HG03354 (cell line): Measurements from ENCODE around the gene NKIRAS1.
"Not testable (repeated sequence)": the region's sequence is repeated elsewhere in the genome, so short reads cannot be mapped to it uniquely, and the experiment has no call there.

Experiments
- ATAC-seq: cut with Tn5 transposase; IDR thresholded peaks from one replicate; pipeline ENCODE4 v1.9.1; 2021; ENCODE audit warnings: mild to moderate bottlenecking; ENCODE audit not compliant: unreplicated experiment, poor library complexity, severe bottlenecking

NKIRAS1 gene

DNA sequence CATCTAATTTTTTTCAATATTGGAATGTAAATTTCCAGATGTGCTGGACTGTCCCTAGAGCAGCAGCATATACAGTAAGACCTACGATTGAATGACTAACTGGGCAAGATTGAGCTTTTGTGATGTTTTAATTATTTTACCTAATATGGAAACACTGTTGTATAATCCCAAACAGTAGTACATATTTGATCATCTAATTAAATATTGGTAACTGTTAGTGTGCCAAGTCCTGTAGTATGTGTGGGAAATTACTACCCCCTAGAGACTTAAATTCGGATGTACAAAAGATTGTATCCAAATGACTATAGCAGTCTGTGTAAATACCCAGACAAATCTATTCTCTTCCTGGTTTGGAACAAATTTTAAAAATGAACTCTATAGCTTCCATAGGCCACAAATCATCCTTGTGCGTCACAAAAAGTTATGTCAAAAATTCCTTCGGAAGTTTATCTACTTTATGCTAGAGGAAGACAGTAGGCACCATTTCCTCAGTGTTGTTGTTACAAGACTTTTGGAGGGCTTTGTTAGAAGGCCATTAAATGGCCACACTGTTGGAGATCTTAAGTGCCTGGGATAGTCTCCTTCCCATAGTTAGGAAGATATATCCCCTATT, 41.6 kb downstream of the NKIRAS1 start:
- no peak for ATAC-seq

DNA sequence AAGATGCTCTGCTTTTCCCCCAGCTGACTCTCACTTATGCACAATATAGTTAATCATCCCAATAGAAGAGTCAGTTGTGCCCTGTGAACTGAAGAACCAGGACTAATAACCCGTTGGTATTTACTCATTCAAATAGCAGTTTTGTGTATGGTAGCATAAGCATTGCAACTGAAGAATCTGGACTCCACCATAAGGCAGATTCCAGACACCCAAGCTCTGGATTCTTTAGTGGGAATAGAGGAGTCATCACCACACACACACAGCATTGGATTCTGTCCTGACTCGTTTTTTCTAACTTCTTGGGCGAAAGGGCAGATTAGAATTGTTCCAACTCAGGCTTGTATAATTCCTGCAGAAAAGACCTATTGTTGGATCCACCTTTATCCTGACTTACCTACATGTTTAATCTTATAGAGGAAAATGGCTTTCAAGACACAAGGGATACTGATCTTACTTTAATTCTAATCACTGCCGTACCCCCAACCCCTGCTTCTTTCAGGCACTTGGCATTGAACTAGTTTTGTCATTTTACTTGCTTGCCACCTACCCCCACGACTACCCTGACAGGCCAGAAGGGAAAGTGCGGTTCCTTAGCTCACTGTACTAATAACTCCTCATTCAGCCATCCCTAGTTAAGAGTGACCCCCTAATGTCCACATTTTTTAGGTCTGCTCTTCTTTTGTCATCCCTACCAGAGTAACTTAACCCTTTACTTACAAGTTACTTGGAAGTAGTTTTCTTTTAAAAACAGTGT, 42.3 kb downstream of the NKIRAS1 start:
- no peak for ATAC-seq

DNA sequence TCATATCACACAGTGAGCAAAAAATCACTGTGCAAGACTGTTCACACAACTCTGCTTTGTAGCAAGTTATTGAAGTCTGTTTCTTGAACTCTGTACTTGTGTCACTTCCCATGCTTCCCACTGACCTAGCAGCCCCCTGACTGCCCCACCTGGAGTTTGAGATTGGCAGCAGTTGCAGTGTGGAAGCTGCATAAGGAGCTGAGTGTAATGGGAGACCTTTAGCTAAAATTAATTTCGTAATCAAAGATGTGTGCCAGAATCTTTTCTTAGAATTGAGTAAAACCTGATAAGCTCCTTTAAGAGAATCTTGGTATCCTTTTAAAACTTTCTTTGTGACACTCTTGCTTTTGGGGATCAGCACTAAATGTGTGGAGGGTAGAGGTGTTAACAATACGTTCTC, 42.8 kb downstream of the NKIRAS1 start:
- ATAC-seq = no peak

DNA sequence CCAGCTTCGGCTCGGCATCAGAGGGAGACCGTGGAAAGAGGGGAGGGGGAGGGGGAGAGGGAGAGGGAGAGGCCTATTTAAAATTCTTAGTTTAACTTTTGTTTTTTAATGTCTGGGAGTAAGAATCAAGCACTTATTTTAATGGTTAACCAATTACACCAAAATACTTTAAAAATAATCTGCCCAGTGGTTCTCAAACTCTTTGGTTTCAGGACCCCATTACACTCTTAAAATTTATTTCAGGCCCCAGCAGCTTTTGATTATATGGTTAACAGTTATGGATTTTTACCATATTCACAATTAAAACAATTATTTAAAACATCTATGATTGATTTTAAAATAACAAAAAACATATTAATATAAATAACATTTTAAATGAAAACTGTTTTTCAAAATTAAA, 44.5 kb downstream of the NKIRAS1 start:
- ATAC-seq = no peak

DNA sequence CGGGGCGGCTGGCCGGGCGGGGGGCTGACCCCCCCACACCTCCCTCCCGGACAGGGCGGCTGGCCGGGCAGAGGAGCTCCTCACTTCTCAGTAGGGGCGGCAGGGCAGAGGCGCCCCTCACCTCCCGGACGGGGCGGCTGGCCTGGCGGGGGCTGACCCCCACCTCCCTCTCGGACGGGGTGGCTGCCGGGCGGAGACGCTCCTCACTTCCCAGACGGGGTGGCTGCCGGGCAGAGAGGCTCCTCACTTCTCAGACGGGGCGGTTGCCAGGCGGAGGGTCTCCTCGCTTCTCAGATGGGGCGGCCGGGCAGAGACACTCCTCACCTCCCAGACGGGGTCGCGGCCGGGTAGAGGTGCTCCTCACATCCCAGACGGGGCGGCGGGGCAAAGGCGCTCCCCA, 45.4 kb downstream of the NKIRAS1 start:
- not testable (repeated sequence) for ATAC-seq

DNA sequence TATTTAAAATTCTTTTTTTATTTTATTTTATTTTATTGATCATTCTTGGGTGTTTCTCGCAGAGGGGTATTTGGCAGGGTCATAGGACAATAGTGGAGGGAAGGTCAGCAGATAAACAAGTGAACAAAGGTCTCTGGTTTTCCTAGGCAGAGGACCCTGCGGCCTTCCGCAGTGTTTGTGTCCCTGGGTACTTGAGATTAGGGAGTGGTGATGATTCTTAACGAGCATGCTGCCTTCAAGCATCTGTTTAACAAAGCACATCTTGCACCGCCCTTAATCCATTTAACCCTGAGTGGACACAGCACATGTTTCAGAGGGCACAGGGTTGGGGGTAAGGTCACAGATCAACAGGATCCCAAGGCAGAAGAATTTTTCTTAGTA, 46.1 kb downstream of the NKIRAS1 start:
- ATAC-seq = not testable (repeated sequence)

DNA sequence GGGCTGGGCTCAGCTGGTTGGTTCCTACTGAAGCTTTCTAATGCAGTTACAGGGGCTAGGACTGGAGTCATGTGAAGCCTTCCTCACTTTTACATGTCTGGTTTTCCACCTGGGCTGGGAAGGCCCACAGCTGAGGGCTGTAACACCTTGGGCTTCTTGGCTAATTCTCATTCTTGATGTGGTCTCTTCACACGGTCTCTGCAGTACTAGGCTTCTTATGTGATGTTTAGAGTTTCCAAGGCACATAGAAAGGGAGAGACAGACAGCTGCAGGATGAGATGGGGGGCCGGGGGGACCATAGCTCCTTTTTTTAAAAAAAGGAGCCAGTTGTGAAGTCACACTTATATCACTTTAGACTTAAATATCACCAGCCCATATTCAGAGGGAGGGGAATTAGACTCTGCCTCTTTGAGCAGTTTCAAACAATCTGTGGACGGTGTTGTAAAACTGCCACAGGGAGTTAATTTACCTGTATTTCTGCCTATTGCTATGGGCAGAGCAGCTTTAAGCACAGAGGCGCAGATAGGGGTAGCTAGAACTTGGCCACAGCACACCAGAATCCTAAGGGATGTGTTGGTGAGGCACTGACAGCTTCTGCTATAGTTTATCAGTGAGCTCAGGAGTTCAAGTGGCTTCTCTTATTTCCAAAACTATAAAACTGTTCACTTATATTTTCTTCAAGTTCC, 46.7 kb downstream of the NKIRAS1 start:
- no peak for ATAC-seq

DNA sequence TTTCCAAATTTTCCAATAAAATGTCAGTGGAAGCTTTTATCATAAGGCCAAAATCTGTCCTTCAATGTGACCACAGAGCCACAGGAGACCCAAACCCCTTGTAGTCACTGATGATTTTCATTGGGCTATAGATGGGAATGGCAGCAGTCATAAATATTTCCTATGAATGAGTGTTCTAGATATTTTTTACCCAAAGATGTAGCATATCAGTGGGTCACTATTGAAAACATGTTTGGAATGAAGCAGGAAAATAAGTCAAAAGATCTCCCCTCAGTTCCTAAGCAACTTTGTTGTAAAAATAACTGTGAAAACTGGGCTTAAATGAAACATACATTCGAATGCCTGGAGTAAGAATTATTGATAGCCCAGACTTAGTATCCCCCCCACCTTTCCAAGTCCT, 49.0 kb downstream of the NKIRAS1 start:
- no peak for ATAC-seq

DNA sequence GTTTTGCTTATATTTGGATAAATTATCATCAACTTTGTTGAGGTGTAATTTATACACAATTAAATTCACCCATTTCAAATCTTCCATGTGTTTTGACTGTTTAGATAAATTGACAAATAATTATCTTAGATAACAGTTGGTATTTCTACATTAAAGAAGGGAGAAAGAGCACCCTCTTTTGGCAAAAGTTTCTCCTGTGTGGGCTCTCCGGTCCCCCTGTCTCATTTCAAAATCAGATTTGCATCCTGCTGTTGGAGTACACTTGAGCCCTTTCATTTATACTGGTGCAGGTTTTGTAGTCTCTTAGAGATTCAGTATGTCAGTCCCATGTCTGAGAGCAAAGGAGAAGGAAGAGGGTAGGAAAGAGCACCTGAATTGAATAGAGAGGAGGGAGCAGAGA, 49.4 kb downstream of the NKIRAS1 start:
- ATAC-seq = no peak

DNA sequence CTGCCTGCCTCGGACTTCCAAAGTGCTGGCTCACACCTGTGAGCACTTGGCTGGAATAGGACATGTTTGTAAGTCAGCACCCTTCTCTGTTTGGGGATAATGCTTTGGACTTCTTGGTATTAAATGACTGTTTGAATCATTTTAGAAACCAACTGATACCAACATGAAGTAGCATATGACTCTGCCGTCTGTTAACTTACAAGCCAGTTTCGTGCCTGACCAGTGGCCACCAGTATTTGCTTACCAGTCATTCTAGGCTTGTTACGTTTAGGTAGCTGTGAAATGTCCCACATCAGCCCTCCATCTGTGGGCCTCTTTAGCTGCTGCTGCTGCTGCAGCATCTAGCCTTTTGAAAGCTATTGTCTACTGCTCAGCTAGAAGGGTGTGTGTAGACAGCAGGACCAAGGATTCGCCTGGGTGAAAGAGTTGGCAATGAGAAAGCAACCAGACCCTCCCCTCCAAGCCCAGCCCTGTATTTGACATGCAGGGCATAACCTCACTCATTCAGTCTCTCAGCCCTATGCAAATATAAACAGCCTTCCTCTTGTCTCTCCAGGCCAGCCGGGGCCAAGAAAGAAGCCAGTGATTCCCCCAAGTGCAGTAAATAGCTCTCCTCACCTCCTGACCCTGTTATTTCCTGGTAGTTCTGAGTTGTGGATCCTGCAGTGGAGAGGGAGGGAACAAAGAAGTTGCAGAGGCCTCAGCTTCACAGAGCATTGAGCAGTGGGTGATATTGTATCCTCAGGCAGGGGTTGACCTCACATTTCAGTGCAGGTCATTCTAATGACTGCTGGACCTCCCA, 51.0 kb downstream of the NKIRAS1 start:
- ATAC-seq = peak; percentile 91

DNA sequence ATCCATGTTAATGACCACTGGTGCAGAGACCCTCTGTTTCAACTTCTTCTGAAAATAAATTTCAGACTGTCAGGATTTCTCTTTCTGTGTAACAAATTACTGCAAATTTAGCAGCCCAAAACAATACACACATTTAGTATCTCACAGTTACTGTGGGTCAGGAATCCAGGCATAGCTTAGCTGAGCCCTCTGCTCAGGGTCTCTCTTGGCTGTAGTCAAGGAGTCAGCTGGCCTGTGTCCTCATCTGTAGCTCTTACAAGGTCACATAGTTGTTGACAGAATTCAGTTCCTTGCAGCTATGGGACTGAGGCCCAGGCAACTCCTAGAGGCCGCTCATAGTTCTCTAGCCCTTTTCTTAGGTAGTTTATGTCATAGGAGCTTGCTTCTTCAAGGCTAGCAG, 51.9 kb downstream of the NKIRAS1 start:
- ATAC-seq = no peak

DNA sequence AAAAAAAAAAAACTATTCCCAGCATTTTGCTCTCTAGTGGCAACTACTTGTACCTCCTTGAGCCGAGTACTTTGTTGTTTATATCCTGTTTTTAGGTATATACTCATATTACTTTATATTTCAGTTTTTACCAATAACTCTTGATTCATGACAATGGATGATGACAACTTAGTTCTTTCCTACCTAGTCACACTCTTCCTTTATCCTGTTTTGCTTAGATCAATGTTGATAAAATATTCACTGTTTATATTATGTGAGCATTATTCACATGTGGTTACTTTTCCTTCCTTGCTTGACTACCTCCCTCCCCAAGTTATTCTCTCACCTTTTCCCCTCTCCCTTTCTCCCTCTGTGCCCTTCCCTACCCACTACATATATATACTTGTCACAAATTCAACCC, 53.7 kb downstream of the NKIRAS1 start:
- ATAC-seq = no peak

DNA sequence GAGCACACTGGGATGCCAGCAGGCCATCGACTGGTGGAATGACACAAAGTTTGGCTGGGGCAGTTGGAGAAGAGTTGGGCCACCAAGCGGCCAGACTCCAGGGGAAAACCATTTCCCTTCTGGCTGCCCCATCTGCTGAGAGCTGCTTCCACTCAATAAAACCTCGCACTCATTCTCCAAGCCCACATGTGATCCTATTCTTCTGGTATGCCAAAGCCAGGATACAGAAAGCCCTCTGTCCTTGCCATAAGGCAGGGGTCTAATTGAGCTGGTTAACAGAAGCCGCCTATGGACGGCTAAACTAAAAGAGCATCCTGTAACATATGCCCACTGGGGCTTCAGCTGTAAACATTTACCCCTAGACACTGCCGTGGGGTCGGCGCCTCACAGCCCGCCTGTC, 55.1 kb downstream of the NKIRAS1 start:
- no peak for ATAC-seq

DNA sequence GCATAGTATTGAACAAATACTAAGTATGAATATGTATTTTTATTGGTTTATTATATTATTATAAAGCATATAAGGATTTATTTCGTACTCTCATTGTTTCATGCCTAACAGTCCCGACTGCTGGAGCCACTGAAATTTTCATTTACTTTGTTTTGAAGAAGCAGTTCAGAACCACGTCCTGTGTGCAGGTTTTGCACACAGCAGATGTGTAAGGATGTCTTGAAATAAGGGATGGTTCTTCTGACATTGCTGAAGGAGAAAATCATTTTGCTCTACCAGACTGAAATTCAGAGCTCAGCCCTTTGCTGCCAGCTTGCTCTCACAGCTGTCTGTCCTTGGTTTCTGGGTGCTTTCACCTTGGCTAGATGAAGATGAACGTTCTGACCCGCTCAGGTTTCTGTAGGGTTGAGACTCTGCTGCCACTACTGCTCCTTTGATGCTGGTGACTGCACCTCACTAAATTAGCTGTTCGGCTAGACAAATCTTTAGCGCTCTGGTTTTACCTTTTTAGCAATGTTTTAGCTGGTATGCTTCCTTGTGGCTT, 56.9 kb downstream of the NKIRAS1 start:
- ATAC-seq = no peak

DNA sequence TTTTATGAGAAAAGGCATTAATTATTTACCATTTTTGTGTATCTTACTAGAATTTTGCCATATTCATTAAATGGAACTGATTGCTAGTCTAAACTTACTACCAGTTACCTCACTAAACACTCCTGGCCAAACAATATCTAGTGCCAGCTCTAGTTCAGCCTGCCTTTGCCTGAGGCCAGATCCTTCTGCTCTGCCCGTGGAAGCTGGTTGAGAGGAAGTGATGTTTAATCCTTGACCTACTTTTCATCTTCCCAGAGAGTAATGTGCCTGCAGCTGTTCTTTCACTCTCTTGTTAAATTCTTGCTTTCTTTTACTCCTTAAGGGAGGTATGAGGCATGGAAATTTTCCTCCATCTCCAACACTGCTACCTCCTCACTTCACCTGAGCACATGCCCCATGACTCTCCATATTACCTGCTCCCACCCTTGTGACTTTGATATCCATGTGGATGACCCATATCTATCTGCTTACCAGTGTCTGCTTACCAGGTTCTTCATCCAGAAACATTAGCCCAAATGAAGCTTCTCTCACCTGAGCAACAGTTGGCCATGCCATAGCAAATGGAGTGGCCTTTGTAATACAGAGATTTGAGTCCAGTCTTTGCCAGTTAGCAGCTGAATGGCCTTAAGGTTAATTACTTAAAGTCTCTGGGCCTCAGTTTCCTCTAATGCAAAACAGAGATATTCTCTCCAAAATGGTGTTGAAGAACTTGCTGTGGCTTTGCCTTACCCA, 57.6 kb downstream of the NKIRAS1 start:
- ATAC-seq = no peak

DNA sequence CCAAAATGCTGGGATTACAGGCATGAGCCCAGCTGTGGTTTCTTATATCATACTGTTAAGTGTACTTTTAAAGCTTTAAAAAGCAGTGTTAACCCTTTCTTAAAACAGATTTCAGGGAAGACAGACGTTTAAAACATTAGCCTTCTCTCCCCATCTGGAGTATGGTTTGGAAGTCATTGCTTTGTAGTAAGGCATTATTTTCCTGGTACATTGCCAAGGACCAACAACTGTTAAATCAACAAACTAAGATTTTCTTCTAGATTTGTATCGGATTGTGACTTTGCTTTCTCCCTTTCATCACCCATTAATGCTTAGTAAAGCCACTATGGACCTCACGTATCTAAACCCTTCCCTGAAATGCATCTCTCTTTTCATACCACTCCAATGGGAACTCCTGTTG, 60.5 kb downstream of the NKIRAS1 start:
- ATAC-seq = no peak

DNA sequence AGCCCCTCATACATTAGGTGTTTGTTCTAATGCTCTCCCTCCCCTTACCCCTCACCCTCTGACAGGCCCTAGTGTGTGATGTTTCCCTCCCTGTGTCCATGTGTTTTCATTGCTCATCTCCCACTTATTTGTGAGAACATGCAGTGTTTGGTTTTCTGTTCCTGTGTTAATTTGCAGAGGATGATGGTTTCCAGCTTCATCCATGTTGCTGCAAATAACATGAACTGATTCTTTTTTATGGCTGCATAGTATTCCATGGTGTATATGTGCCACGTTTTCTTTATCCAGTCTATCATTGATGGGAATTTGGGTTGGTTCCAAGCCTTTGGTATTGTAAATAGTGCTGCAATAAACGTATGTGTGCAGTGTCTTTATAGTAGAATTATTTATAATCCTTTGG, 67.3 kb downstream of the NKIRAS1 start:
- ATAC-seq = not testable (repeated sequence)

DNA sequence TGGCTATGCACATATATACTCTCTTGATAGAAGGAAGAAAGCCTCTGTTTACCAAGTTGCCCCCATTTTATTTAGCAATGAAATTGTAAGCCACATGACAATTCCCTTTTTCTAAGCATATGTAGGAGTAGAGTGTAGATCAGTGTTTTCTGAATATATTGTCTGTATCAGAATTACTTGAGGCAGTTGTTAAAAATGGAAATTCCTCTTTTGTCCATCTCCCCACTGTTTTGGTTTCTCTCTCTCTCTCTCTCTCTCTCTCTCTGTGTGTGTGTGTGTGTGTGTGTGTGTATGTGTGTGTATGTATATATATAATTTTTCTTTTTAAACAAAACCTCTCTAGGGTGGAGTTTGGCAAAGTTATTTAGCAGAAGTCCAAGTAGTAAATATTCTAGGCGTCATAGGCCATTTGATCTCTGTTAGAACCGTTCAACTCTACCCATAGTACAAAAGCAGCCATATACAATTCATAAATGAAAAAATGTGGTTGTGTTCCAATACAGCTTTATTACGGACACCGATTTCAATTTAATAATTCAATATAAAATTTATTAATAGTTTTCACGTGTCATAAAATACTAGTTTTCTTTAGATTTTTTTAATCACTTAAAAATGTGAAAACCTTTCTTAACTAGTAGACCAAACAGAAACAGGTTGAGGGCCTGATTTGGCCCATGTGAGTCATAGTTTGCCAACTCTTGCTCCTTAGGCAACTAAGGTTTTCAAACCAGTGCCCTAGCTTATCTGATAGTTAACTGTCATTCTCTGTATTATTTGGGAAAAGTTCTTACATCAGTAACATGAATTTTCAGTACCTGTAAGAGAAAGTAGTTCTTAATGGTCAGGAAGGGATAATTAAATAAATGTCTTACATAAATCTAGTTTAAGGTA, 71.2 kb downstream of the NKIRAS1 start:
- no peak for ATAC-seq

DNA sequence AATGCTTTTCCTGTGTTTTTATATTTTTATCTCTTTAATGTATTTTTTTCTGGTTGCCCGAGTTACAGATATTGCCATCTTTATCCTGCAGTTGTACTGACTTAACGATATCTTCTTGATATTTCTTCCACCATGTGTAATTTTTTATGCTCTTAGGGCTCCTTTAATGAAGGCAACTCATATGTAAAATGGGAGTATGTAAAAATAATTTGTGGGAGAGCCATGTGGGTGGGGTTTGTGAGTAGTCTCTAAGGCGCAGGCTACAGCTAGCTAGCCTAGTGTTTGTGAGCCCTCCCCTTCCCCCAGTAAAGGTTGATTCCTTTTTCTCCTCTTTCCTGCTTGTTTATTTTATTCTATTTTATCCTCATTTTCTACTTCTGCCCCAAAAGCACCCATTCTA, 72.9 kb downstream of the NKIRAS1 start:
- no peak for ATAC-seq
